GM12878 (cell line): ENCODE data around the gene FSHR. TPM values are rescaled to one million over a fixed set of nuclear protein-coding genes. Genes with fewer than 3 reads are reported as not detected.

Experiments used
- ATAC-seq: fragments of 200-7000 bp; cut with Tn5 transposase; 3 replicates; pipeline ENCODE4 v1.9.1; 2020; ENCODE audit warnings: mild to moderate bottlenecking, moderate library complexity
- BruUV-seq: library from RNA; stranded (reverse); fragments of 400-500 nt; replicated peaks from 2 replicates; lab custom pipeline; 2021; lab: Mats Ljungman, UMichigan
- CTCF ChIA-PET: fragments of 300-600 bp; sonication (Branson Sonifier 250); formaldehyde crosslinking; extraction: SDS; loops from one replicate; lab custom pipeline; 2021; ENCODE audit warnings: inconsistent platforms; lab: Yijun Ruan, JAX
- POLR2A ChIA-PET: fragments of 350-600 bp; formaldehyde crosslinking; extraction: SDS; loops from one replicate; lab custom pipeline; 2021; ENCODE audit warnings: inconsistent platforms; lab: Charles Lee
- RAD21 ChIA-PET: fragments of 300-600 bp; sonication (Branson Sonifier 250); formaldehyde crosslinking; loops from one replicate; lab custom pipeline; 2023; ENCODE audit warnings: antibody characterized with exemption; ENCODE audit not compliant: unreplicated experiment; lab: Charles Lee
- SMC1A ChIA-PET: fragments of 300-600 bp; sonication (Branson Sonifier 250); formaldehyde crosslinking; loops from one replicate; lab custom pipeline; 2023; ENCODE audit not compliant: unreplicated experiment, uncharacterized antibody; lab: Charles Lee
- DNase-seq: peaks from one replicate; pipeline ENCODE4 v3.0.0-alpha.2; 2011; ENCODE audit warnings: low read depth, low spot score
- FAIRE-seq: peaks from 3 replicates; lab custom pipeline; 2011; peaks lifted over from hg19 to GRCh38; lab: Jason Lieb, UNC
- H2AFZ ChIP-seq: 2 replicates; pipeline ENCODE4 v1.6.0; 2011; ENCODE audit warnings: low read depth, low read length, control low read depth; ENCODE audit not compliant: control insufficient read depth
- H3K27ac ChIP-seq: 2 replicates; pipeline ENCODE4 v1.5.1; 2011; ENCODE audit warnings: control low read depth; ENCODE audit not compliant: control insufficient read depth, insufficient read depth
- H3K27me3 ChIP-seq, 2 experiments: replicated peaks in 1 of 2; 2 replicates each; pipeline versions ENCODE4 v1.6.0 to v1.6.1; 2011; ENCODE audit warnings: low read length in 1 of 2; ENCODE audit not compliant: control insufficient read depth in 2 of 2, insufficient read depth in 2 of 2
- H3K36me3 ChIP-seq, 2 experiments: 2 replicates each; pipeline ENCODE4 v1.5.1; 2011; ENCODE audit warnings: low read length in 1 of 2; ENCODE audit not compliant: control insufficient read depth in 2 of 2, insufficient read depth in 2 of 2
- H3K4me1 ChIP-seq: 2 replicates; pipeline ENCODE4 v1.6.1; 2011; ENCODE audit warnings: mild to moderate bottlenecking, low read length, moderate library complexity, mixed read lengths; ENCODE audit not compliant: control insufficient read depth, insufficient read depth
- H3K4me2 ChIP-seq: 2 replicates; pipeline ENCODE4 v1.6.0; 2011; ENCODE audit warnings: control low read depth; ENCODE audit not compliant: control insufficient read depth, insufficient read depth
- H3K4me3 ChIP-seq: fragments of 200-600 bp; sonication (generic); 2 replicates; pipeline ENCODE4 v1.5.1; 2016
- H3K79me2 ChIP-seq: 2 replicates; pipeline ENCODE4 v1.6.0; 2011; ENCODE audit warnings: low read length; ENCODE audit not compliant: control insufficient read depth, insufficient read depth
- H3K9ac ChIP-seq: 2 replicates; pipeline ENCODE4 v1.8.0; 2011; ENCODE audit warnings: low read length, control low read depth, mixed read lengths; ENCODE audit not compliant: control insufficient read depth, insufficient read depth
- H3K9me3 ChIP-seq: replicated peaks from 3 replicates; pipeline ENCODE4 v1.5.1; 2011; ENCODE audit warnings: mild to moderate bottlenecking, low read length; ENCODE audit not compliant: control insufficient read depth, insufficient read depth
- H4K20me1 ChIP-seq: 2 replicates; pipeline ENCODE4 v1.6.0; 2011; ENCODE audit not compliant: control insufficient read depth, insufficient read depth
- BHLHE40 ChIP-seq, 2 experiments: fragments of 450-650 bp in 1 of 2; IDR thresholded peaks; 2 replicates each; pipeline ENCODE4 v1.6.1; 2011 to 2017; ENCODE audit warnings: low read depth in 2 of 2, borderline replicate concordance in 1 of 2, improper control_type of control experiment in 1 of 2, low read length in 1 of 2, mild to moderate bottlenecking in 1 of 2
- FOXM1 ChIP-seq: IDR thresholded peaks from 2 replicates; pipeline ENCODE4 v1.6.1; 2012; ENCODE audit warnings: low read depth, mild to moderate bottlenecking, inconsistent platforms, low read length, moderate library complexity
- HDAC2 ChIP-seq: fragments of 200-600 bp; sonication (generic); IDR thresholded peaks from 2 replicates; pipeline ENCODE4 v1.6.1; 2017
- HDAC6 ChIP-seq: fragments of 200-600 bp; sonication (generic); IDR thresholded peaks from one replicate; pipeline ENCODE4 v1.8.0; 2017; ENCODE audit warnings: antibody characterized with exemption; ENCODE audit not compliant: unreplicated experiment
- SMC3 ChIP-seq: IDR thresholded peaks from 2 replicates; pipeline ENCODE4 v1.6.1; 2011; ENCODE audit warnings: low read length, improper control_type of control experiment, borderline replicate concordance
- SUPT20H ChIP-seq: IDR thresholded peaks from 2 replicates; pipeline ENCODE4 v1.6.1; 2011; ENCODE audit warnings: low read depth, mild to moderate bottlenecking, low read length, moderate library complexity, borderline replicate concordance; ENCODE audit not compliant: control insufficient read depth
- TCF7 ChIP-seq: IDR thresholded peaks from 2 replicates; pipeline ENCODE4 v1.6.1; 2014; ENCODE audit warnings: antibody characterized with exemption, borderline replicate concordance
- WGBS: methylation state at CpG from one replicate; pipeline ENCODE4 v1.1.6; 2016; ENCODE audit warnings: low lambda C conversion rate; ENCODE audit not compliant: insufficient replicate concordance, insufficient coverage; ENCODE audit errors: missing lambda C conversion rate; 5-methylcytosine and 5-hydroxymethylcytosine counted together
- in situ Hi-C: fragments of 300-500 bp; cut with MboI; formaldehyde crosslinking; loops from 9 replicates; pipeline ENCODE4 v1.14.3; 2018; ENCODE audit warnings: mixed read lengths
- intact Hi-C: fragments of 100-400 bp; cut with micrococcal nuclease; formaldehyde crosslinking; loops from one replicate; pipeline ENCODE4 v1.14.2; 2022; ENCODE audit not compliant: unreplicated experiment
- polyA plus RNA-seq, 11 experiments: library from polyadenylated mRNA; depleted of rRNA in 4 of 11; unstranded in 6 of 11; stranded (reverse) in 5 of 11; fragments of >200 nt; fragmentation: Nextera tagmentation in 4 of 11; fragmentation: Illumina TruSeq in 1 of 11; extraction: Ambion mirVana in 4 of 11; extraction: Trizol in 1 of 11; gene quantifications; 1 replicate in 1 of 11; 2 replicates in 10 of 11; pipeline versions ENCODE4 v1.2.1 to v1.2.3, GENCODE V29; 2011 to 2016; ENCODE audit warnings: inconsistent platforms in 2 of 11, missing spikeins in 2 of 11, low read depth in 1 of 11
- total RNA-seq, 4 experiments: library from RNA; depleted of rRNA in 3 of 4; stranded (reverse); fragments of >200 nt in 3 of 4; fragmentation: Illumina TruSeq in 1 of 4; extraction: Trizol in 1 of 4; gene quantifications; 2 replicates each; pipeline versions ENCODE4 v1.2.1 to v1.2.3, GENCODE V29; 2013 to 2021
- TF ChIP-seq, protein P1 (sequence below): fragments of 450-650 bp; IDR thresholded peaks from 2 replicates; pipeline ENCODE4 v1.6.1; 2017; ENCODE audit warnings: mild to moderate bottlenecking
- TF ChIP-seq, protein P2 (sequence below): fragments of 450-650 bp; IDR thresholded peaks from 2 replicates; pipeline ENCODE4 v1.6.1; 2017; ENCODE audit warnings: mild to moderate bottlenecking, moderate library complexity

FSHR gene
- total and polyA plus RNA-seq, 10 of the 15 experiments (the other 5 are each of a cell fraction or from before 2014, with no cell fraction given) = not detected

DNA sequence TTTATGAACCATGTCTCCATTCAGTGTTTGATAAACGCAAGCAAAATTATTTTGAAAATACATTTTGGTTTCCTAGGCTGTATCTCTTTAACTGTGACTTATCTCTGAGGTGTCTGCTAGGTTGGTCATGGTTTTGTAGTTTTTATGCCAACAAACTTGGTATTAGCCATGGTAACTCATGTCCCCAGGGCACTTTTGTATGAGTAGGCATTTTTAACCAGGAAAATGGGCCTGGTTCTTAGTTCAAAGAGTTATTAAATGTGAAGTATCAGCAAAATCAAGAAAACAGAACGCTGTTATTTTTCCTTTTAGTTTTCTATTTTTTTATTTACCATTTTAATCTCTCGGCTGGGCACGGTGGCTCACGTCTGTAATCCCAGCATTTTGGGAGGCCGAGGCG is 219.5 kb downstream of the FSHR start:
- WGBS = 64% methylated on average over 7 of the region's 7 CpGs
- FAIRE-seq (no peak), DNase-seq (no peak), ATAC-seq (no peak)
- H4K20me1 ChIP-seq = no peaks in the 10 kb centered on the region
- H2AFZ ChIP-seq = no peak overlapping the region
- H3K9me3 ChIP-seq = no peaks in the 10 kb centered on the region
- no peaks in the 10 kb centered on the region for H3K36me3 ChIP-seq
- H3K79me2 ChIP-seq = no peaks in the 10 kb centered on the region
- no peak for TF ChIP-seq SUPT20H
- TF ChIP-seq SMC3 = no peak
- no peak for TF ChIP-seq BHLHE40 (IDR thresholded peaks at IDR 0.05; ENCODE audit: borderline replicate concordance in 1 of 2, low read depth in 2 of 2, low read length in 1 of 2)
- no peak for TF ChIP-seq FOXM1
- no peak overlapping the region for H3K4me3 ChIP-seq
- ChIA-PET RAD21 (no interaction called here), CTCF (interaction anchor here (2.6 kb wide), 1 partner anchor 11 kb away, joined by 10 read pairs; no protein-coding TSS in a partner anchor), POLR2A (no interaction called here), SMC1A (no interaction called here)
- intact Hi-C loops (no loop called here), in situ Hi-C loops (no loop called here)
- no peak overlapping the region for H3K27ac ChIP-seq
- H3K4me1 ChIP-seq = no peaks in the 10 kb centered on the region
- H3K27me3 ChIP-seq = peaks cover 0 to 2% of the 10 kb centered on the region in 2 experiments; a peak in 1 of 4 replicates
- H3K9ac ChIP-seq = no peak overlapping the region
- H3K4me2 ChIP-seq = no peak overlapping the region
- BruUV-seq = no TSS peak

DNA sequence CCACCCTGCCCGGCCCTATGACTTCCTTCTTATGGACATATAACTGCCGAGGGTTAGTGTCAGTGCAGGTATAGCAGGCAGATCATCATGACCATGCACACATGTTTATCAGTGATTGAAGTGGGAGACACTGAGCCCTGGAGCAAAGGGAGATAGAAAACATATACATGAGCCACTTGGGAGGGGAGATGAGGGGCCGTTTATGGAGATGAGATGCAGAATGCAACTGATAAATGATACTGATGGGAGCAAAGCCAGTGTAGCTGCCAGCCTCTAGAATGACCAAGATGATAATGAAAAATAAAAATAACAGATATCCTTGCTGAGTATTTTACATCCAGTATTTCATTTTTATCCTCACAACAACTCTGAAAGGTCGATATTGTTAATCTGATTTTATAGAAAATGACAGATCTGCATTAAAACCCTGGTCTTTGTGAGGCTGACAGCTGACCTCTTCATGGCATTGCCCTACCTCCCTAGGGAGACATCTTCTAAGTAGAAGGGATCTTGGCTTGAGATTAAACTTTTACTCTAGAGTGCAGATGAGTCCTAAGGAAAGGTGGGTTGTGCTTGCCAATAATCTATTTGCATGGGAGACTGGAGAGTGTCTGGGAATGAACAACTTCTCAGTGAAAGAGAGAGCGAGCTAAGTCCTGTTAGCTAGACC is 220.4 kb downstream of the FSHR start:
- CTCF ChIA-PET = interaction anchor here (0.6 kb wide), 1 partner anchor 1560 kb away, joined by 4 read pairs; no protein-coding TSS in a partner anchor
- SMC1A ChIA-PET = no interaction called here
- Histone ChIP-seq H3K4me2 (no peak overlapping the region), H2AFZ (no peak overlapping the region), H3K79me2 (no peaks in the 10 kb centered on the region), H3K36me3 (no peaks in the 10 kb centered on the region), H3K27ac (no peak overlapping the region), H3K9ac (no peak overlapping the region), H3K27me3 (peaks cover 0 to 2% of the 10 kb centered on the region in 2 experiments; a peak in 1 of 4 replicates), H3K9me3 (no peaks in the 10 kb centered on the region), H3K4me3 (no peak overlapping the region), H4K20me1 (no peaks in the 10 kb centered on the region), H3K4me1 (no peaks in the 10 kb centered on the region)
- FAIRE-seq = no peak
- POLR2A ChIA-PET = no interaction called here
- in situ Hi-C loops = no loop called here
- no peak for DNase-seq
- 33% methylated on average over 5 of the region's 5 CpGs for WGBS
- intact Hi-C loops = no loop called here
- no peak for ATAC-seq
- RAD21 ChIA-PET = no interaction called here
- BruUV-seq = no TSS peak
- TF ChIP-seq TCF7 (no peak), HDAC2 (no peak), HDAC6 (no peak)
- TF ChIP-seq, protein P1, sequence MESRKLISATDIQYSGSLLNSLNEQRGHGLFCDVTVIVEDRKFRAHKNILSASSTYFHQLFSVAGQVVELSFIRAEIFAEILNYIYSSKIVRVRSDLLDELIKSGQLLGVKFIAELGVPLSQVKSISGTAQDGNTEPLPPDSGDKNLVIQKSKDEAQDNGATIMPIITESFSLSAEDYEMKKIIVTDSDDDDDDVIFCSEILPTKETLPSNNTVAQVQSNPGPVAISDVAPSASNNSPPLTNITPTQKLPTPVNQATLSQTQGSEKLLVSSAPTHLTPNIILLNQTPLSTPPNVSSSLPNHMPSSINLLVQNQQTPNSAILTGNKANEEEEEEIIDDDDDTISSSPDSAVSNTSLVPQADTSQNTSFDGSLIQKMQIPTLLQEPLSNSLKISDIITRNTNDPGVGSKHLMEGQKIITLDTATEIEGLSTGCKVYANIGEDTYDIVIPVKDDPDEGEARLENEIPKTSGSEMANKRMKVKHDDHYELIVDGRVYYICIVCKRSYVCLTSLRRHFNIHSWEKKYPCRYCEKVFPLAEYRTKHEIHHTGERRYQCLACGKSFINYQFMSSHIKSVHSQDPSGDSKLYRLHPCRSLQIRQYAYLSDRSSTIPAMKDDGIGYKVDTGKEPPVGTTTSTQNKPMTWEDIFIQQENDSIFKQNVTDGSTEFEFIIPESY = no peak
- TF ChIP-seq, protein P2, sequence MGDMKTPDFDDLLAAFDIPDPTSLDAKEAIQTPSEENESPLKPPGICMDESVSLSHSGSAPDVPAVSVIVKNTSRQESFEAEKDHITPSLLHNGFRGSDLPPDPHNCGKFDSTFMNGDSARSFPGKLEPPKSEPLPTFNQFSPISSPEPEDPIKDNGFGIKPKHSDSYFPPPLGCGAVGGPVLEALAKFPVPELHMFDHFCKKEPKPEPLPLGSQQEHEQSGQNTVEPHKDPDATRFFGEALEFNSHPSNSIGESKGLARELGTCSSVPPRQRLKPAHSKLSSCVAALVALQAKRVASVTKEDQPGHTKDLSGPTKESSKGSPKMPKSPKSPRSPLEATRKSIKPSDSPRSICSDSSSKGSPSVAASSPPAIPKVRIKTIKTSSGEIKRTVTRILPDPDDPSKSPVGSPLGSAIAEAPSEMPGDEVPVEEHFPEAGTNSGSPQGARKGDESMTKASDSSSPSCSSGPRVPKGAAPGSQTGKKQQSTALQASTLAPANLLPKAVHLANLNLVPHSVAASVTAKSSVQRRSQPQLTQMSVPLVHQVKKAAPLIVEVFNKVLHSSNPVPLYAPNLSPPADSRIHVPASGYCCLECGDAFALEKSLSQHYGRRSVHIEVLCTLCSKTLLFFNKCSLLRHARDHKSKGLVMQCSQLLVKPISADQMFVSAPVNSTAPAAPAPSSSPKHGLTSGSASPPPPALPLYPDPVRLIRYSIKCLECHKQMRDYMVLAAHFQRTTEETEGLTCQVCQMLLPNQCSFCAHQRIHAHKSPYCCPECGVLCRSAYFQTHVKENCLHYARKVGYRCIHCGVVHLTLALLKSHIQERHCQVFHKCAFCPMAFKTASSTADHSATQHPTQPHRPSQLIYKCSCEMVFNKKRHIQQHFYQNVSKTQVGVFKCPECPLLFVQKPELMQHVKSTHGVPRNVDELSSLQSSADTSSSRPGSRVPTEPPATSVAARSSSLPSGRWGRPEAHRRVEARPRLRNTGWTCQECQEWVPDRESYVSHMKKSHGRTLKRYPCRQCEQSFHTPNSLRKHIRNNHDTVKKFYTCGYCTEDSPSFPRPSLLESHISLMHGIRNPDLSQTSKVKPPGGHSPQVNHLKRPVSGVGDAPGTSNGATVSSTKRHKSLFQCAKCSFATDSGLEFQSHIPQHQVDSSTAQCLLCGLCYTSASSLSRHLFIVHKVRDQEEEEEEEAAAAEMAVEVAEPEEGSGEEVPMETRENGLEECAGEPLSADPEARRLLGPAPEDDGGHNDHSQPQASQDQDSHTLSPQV = no peak
